Adrenal gland (tissue), 5 donors: ENCODE results near the gene SLC16A2.

Source experiments
- CTCF ChIP-seq, 6 experiments: fragments of 450-650 bp in 4 of 6; fragments of 200-600 bp in 2 of 6; sonication (generic) in 1 of 6; IDR thresholded peaks; 1 replicate in 5 of 6; 2 replicates in 1 of 6; pipeline versions ENCODE4 v1.5.1 to v1.8.0; 2016 to 2021; ENCODE audit warnings: antibody characterized with exemption in 6 of 6, mild to moderate bottlenecking in 2 of 6, moderate library complexity in 1 of 6
- POLR2A ChIP-seq, 2 donors: fragments of 450-650 bp; IDR thresholded peaks; one replicate each; pipeline ENCODE4 v1.6.1; 2017; ENCODE audit warnings: antibody characterized with exemption in 2 of 2, mild to moderate bottlenecking in 2 of 2, moderate library complexity in 1 of 2
- donor health status: DM: no; HTN: no; CAD: no.

- TF ChIP-seq POLR2A (IDR thresholded peaks at IDR 0.05) (no peak), CTCF (IDR thresholded peaks at IDR 0.05) (no peak)
Measured at GRCh38 chrX:74464722-74465121, 43.4 kb downstream of the SLC16A2 start.
